GM19372 (cell line): ENCODE data around the gene FBXW7.

ENCODE experiments used
- ATAC-seq: cut with Tn5 transposase; IDR thresholded peaks from one replicate; pipeline ENCODE4 v1.9.1; 2021; ENCODE audit warnings: mild to moderate bottlenecking, low read depth, moderate library complexity; ENCODE audit not compliant: unreplicated experiment

The FBXW7 gene

GRCh38 chr4:152436384-152436783, 99.5 kb downstream of the FBXW7 start:
- no peak for ATAC-seq

GRCh38 chr4:152434011-152434410, 101.9 kb downstream of the FBXW7 start:
- ATAC-seq, result no peak

GRCh38 chr4:152431784-152432183, 104.1 kb downstream of the FBXW7 start:
- no peak for ATAC-seq

- ATAC-seq, result no peak
These were observed 104.6 kb downstream of the FBXW7 start for GRCh38 chr4:152431291-152431690.

GRCh38 chr4:152430507-152430906, 105.4 kb downstream of the FBXW7 start:
- no peak for ATAC-seq

- ATAC-seq, result no peak
These were observed 107.9 kb downstream of the FBXW7 start for GRCh38 chr4:152427981-152428380.

- no peak for ATAC-seq
These were observed 110.9 kb downstream of the FBXW7 start for GRCh38 chr4:152424977-152425376.

GRCh38 chr4:152424396-152424795, 111.5 kb downstream of the FBXW7 start:
- ATAC-seq, result no peak

GRCh38 chr4:152422817-152423320, 113.0 kb downstream of the FBXW7 start:
- no peak for ATAC-seq

- ATAC-seq, result no peak
These were observed 114.3 kb downstream of the FBXW7 start for GRCh38 chr4:152421576-152421975.

GRCh38 chr4:152419809-152420208, 116.1 kb downstream of the FBXW7 start:
- ATAC-seq, result no peak

- no peak for ATAC-seq
These were observed 118.2 kb downstream of the FBXW7 start for GRCh38 chr4:152417673-152418072.

GRCh38 chr4:152415980-152416379, 119.9 kb downstream of the FBXW7 start:
- ATAC-seq, result no peak

GRCh38 chr4:152408514-152409327, 127.2 kb downstream of the FBXW7 start:
- ATAC-seq, result no peak

- no peak for ATAC-seq
These were observed 134.5 kb downstream of the FBXW7 start for GRCh38 chr4:152401424-152401823.

- ATAC-seq, result no peak
These were observed 136.6 kb downstream of the FBXW7 start for GRCh38 chr4:152399246-152399645.

GRCh38 chr4:152398060-152398459, 137.8 kb downstream of the FBXW7 start:
- ATAC-seq, result no peak

GRCh38 chr4:152394791-152395190, 141.1 kb downstream of the FBXW7 start:
- no peak for ATAC-seq

GRCh38 chr4:152392079-152392478, 143.8 kb downstream of the FBXW7 start:
- no peak for ATAC-seq

- ATAC-seq, result no peak
These were observed 145.7 kb downstream of the FBXW7 start for GRCh38 chr4:152390216-152390615.

GRCh38 chr4:152389359-152389758, 146.5 kb downstream of the FBXW7 start:
- no peak for ATAC-seq

- no peak for ATAC-seq
These were observed 150.3 kb downstream of the FBXW7 start for GRCh38 chr4:152385551-152385950.
